CD4-positive, alpha-beta memory T cell (primary cell): Measurements from ENCODE around the gene CSNK1G2. TPM values are rescaled to one million over a fixed set of nuclear protein-coding genes. Genes with fewer than 3 reads are reported as not detected.

Source experiments
- CTCF ChIA-PET: fragments of 350-600 bp; sonication (Branson Sonifier 250); formaldehyde crosslinking; loops from one replicate; lab custom pipeline; 2021; ENCODE audit warnings: inconsistent platforms; ENCODE audit not compliant: partially characterized antibody; lab: Charles Lee
- POLR2A ChIA-PET: fragments of 350-600 bp; sonication (Branson Sonifier 250); formaldehyde crosslinking; loops from one replicate; lab custom pipeline; 2021; ENCODE audit not compliant: partially characterized antibody; lab: Charles Lee
- DNase-seq, 5 donors: peaks; one replicate each; pipeline versions ENCODE4 v3.0.0 to v3.0.0-alpha.2; 2020 to 2022; ENCODE audit warnings: mixed read lengths in 1 of 5
- H3K27ac ChIP-seq: one replicate; pipeline ENCODE4 v1.7.0; 2013; ENCODE audit warnings: low read depth, low read length
- H3K27me3 ChIP-seq: 2 replicates; pipeline ENCODE4 v1.7.0; 2013; ENCODE audit warnings: mild to moderate bottlenecking, low read length, moderate library complexity; ENCODE audit not compliant: insufficient read depth
- H3K36me3 ChIP-seq: 2 replicates; pipeline ENCODE4 v1.7.0; 2013; ENCODE audit warnings: mild to moderate bottlenecking, low read length, moderate library complexity; ENCODE audit not compliant: insufficient read depth
- H3K4me1 ChIP-seq: 2 replicates; pipeline ENCODE4 v1.7.0; 2013; ENCODE audit warnings: mild to moderate bottlenecking, low read length, moderate library complexity; ENCODE audit not compliant: insufficient read depth
- H3K4me3 ChIP-seq, 2 donors: one replicate each; pipeline ENCODE4 v1.7.0; 2013; ENCODE audit warnings: low read length in 2 of 2, mild to moderate bottlenecking in 1 of 2
- H3K9me3 ChIP-seq, 2 donors: one replicate each; pipeline ENCODE4 v1.7.0; 2013; ENCODE audit warnings: low read length in 2 of 2, control low read depth in 1 of 2; ENCODE audit not compliant: control insufficient read depth in 1 of 2
- H3K27ac Mint-ChIP-seq, 7 donors: one replicate each; pipeline ENCODE4 v1.8.0; 2020 to 2021; ENCODE audit warnings: mixed read lengths in 7 of 7, mild to moderate bottlenecking in 6 of 7, inconsistent platforms in 3 of 7, moderate library complexity in 3 of 7
- H3K27me3 Mint-ChIP-seq, 2 donors: one replicate each; pipeline ENCODE4 v1.8.0; 2020 to 2021; ENCODE audit warnings: mixed read lengths in 2 of 2
- H3K36me3 Mint-ChIP-seq, 2 donors: one replicate each; pipeline ENCODE4 v1.8.0; 2020 to 2021; ENCODE audit warnings: mixed read lengths in 2 of 2, inconsistent platforms in 1 of 2, mild to moderate bottlenecking in 1 of 2
- H3K4me1 Mint-ChIP-seq, 4 donors: one replicate each; pipeline ENCODE4 v1.8.0; 2020 to 2021; ENCODE audit warnings: mixed read lengths in 4 of 4, mild to moderate bottlenecking in 1 of 4
- H3K4me3 Mint-ChIP-seq, 8 donors: one replicate each; pipeline ENCODE4 v1.8.0; 2020 to 2021; ENCODE audit warnings: mixed read lengths in 8 of 8, mild to moderate bottlenecking in 7 of 8, moderate library complexity in 6 of 8, inconsistent platforms in 3 of 8
- H3K9me3 Mint-ChIP-seq, 8 donors: one replicate each; pipeline ENCODE4 v1.8.0; 2020 to 2021; ENCODE audit warnings: mixed read lengths in 8 of 8, mild to moderate bottlenecking in 5 of 8, inconsistent platforms in 3 of 8, moderate library complexity in 1 of 8
- intact Hi-C: fragments of 100-400 bp; cut with micrococcal nuclease; formaldehyde crosslinking; loops from one replicate; pipeline ENCODE4 v1.15.1; 2023
- polyA plus RNA-seq, 2 donors: library from polyadenylated mRNA; unstranded; fragments of 300-500 nt; fragmentation: Illumina TruSeq; gene quantifications; one replicate each; pipeline ENCODE4 v1.2.3, GENCODE V29; 2021
- total RNA-seq, 2 experiments: library from RNA; stranded (reverse); gene quantifications; one replicate each; pipeline ENCODE4 v1.2.3, GENCODE V29; 2021

Gene CSNK1G2
- total and polyA plus RNA-seq, 4 experiments from 2014 or later: 11.3 to 144 (median 99.5) TPM

- peaks cover 0 to 8% (median 0%) of the 10 kb centered on the region in 4 donors for H3K4me1 Mint-ChIP-seq
- Histone ChIP-seq H3K36me3 (peaks cover 3% of the 10 kb centered on the region), H3K4me3 (no peak overlapping the region), H3K27me3 (no peaks in the 10 kb centered on the region), H3K9me3 (no peaks in the 10 kb centered on the region), H3K27ac (no peak overlapping the region), H3K4me1 (peaks cover 4% of the 10 kb centered on the region)
- no peak for DNase-seq
- intact Hi-C loops: no loop called here
- no peak overlapping the region for H3K4me3 Mint-ChIP-seq
- no peaks in the 10 kb centered on the region for H3K9me3 Mint-ChIP-seq
- no peaks in the 10 kb centered on the region for H3K27me3 Mint-ChIP-seq
- H3K36me3 Mint-ChIP-seq: peaks cover 0 to 8% of the 10 kb centered on the region in 2 donors
- peak overlapping the region in 3 of 7 donors; percentile 31 to 47 (median 35) for H3K27ac Mint-ChIP-seq
- POLR2A ChIA-PET: no interaction called here
- CTCF ChIA-PET: interaction anchor here (1.1 kb wide), 1 partner anchor 12 kb away, joined by 3 read pairs; no protein-coding TSS in a partner anchor
Observed at GRCh38 chr19:1917146-1917545, 23.8 kb upstream of the CSNK1G2 start.

- ChIA-PET POLR2A (no interaction called here), CTCF (no interaction called here)
- no peaks in the 10 kb centered on the region for H3K27me3 ChIP-seq
- Mint-ChIP-seq H3K36me3 (peaks cover 0 to 8% of the 10 kb centered on the region in 2 donors), H3K27me3 (no peaks in the 10 kb centered on the region), H3K9me3 (no peaks in the 10 kb centered on the region), H3K4me3 (no peak overlapping the region), H3K27ac (no peak overlapping the region), H3K4me1 (peaks cover 0 to 15% (median under 1%) of the 10 kb centered on the region in 4 donors)
- no peak overlapping the region for H3K4me3 ChIP-seq
- H3K4me1 ChIP-seq: peaks cover 12% of the 10 kb centered on the region
- no peak overlapping the region for H3K27ac ChIP-seq
- no peak for DNase-seq
- intact Hi-C loops: no loop called here
- no peaks in the 10 kb centered on the region for H3K9me3 ChIP-seq
- peaks cover 3% of the 10 kb centered on the region for H3K36me3 ChIP-seq
Observed at GRCh38 chr19:1917926-1918325, 23.0 kb upstream of the CSNK1G2 start.

- POLR2A ChIA-PET: no interaction called here
- intact Hi-C loops: no loop called here
- H3K27me3 Mint-ChIP-seq: no peaks in the 10 kb centered on the region
Observed at GRCh38 chr19:1918975-1919374, 22.0 kb upstream of the CSNK1G2 start.

GRCh38 chr19:1920644-1921043, 20.3 kb upstream of the CSNK1G2 start:
- no peak overlapping the region for H3K27ac Mint-ChIP-seq
- intact Hi-C loops: no loop called here
- H3K27ac ChIP-seq: no peak overlapping the region
- ChIA-PET POLR2A (interaction anchor here (1.1 kb wide), 1 partner anchor 74 kb away, joined by 3 read pairs; no protein-coding TSS in a partner anchor), CTCF (no interaction called here)
- no peaks in the 10 kb centered on the region for H3K9me3 ChIP-seq
- H3K4me1 ChIP-seq: peaks cover 30% of the 10 kb centered on the region
- H3K4me3 ChIP-seq: no peak overlapping the region
- H3K36me3 Mint-ChIP-seq: peaks cover 0 to 8% of the 10 kb centered on the region in 2 donors
- no peaks in the 10 kb centered on the region for H3K27me3 Mint-ChIP-seq
- H3K4me1 Mint-ChIP-seq: peaks cover 0 to 26% (median 6%) of the 10 kb centered on the region in 4 donors
- peak in 1 of 5 donors; percentile 19 for DNase-seq
- no peak overlapping the region for H3K4me3 Mint-ChIP-seq
- no peaks in the 10 kb centered on the region for H3K9me3 Mint-ChIP-seq
- H3K36me3 ChIP-seq: peaks cover 3% of the 10 kb centered on the region
- H3K27me3 ChIP-seq: no peaks in the 10 kb centered on the region

More at GRCh38 chr19:1918975-1919374, 22.0 kb upstream of the CSNK1G2 start:
- peaks cover 3% of the 10 kb centered on the region for H3K36me3 ChIP-seq
- no peak for DNase-seq
- H3K4me3 ChIP-seq: no peak overlapping the region
- peaks cover 23% of the 10 kb centered on the region for H3K4me1 ChIP-seq
- no peak overlapping the region for H3K27ac ChIP-seq
- H3K27me3 ChIP-seq: no peaks in the 10 kb centered on the region
- H3K4me1 Mint-ChIP-seq: peaks cover 0 to 26% (median 5%) of the 10 kb centered on the region in 4 donors
- CTCF ChIA-PET: interaction anchor here (0.5 to 0.8 kb wide), 4 partner anchors 10 to 30 kb away, joined by 3 read pairs; no protein-coding TSS in a partner anchor
- no peaks in the 10 kb centered on the region for H3K9me3 ChIP-seq
- H3K4me3 Mint-ChIP-seq: no peak overlapping the region
- peaks cover 0 to 8% of the 10 kb centered on the region in 2 donors for H3K36me3 Mint-ChIP-seq
- no peak overlapping the region for H3K27ac Mint-ChIP-seq
- H3K9me3 Mint-ChIP-seq: no peaks in the 10 kb centered on the region

- Mint-ChIP-seq H3K27me3 (no peaks in the 10 kb centered on the region), H3K4me1 (peaks cover 0 to 26% (median 6%) of the 10 kb centered on the region in 4 donors), H3K9me3 (no peaks in the 10 kb centered on the region), H3K36me3 (peaks cover 0 to 8% of the 10 kb centered on the region in 2 donors), H3K4me3 (no peak overlapping the region), H3K27ac (peak overlapping the region in 3 of 7 donors; percentile 42 to 68 (median 46))
- POLR2A ChIA-PET: no interaction called here
- Histone ChIP-seq H3K27ac (no peak overlapping the region), H3K4me3 (no peak overlapping the region), H3K4me1 (peaks cover 30% of the 10 kb centered on the region), H3K27me3 (no peaks in the 10 kb centered on the region), H3K36me3 (peaks cover 3% of the 10 kb centered on the region), H3K9me3 (no peaks in the 10 kb centered on the region)
- no peak for DNase-seq
- CTCF ChIA-PET: no interaction called here
- intact Hi-C loops: no loop called here
Observed at GRCh38 chr19:1921326-1921725, 19.6 kb upstream of the CSNK1G2 start.

GRCh38 chr19:1921825-1922224, 19.1 kb upstream of the CSNK1G2 start:
- CTCF ChIA-PET: no interaction called here
- no peaks in the 10 kb centered on the region for H3K9me3 ChIP-seq
- no peaks in the 10 kb centered on the region for H3K27me3 ChIP-seq
- no peak for DNase-seq
- Mint-ChIP-seq H3K9me3 (no peaks in the 10 kb centered on the region), H3K27me3 (no peaks in the 10 kb centered on the region), H3K36me3 (peaks cover 0 to 8% of the 10 kb centered on the region in 2 donors), H3K27ac (peak overlapping the region in 4 of 7 donors; percentile 25 to 66 (median 44)), H3K4me3 (no peak overlapping the region), H3K4me1 (peaks cover 0 to 26% (median 6%) of the 10 kb centered on the region in 4 donors)
- H3K4me1 ChIP-seq: peaks cover 30% of the 10 kb centered on the region
- intact Hi-C loops: no loop called here
- no peak overlapping the region for H3K27ac ChIP-seq
- H3K4me3 ChIP-seq: no peak overlapping the region
- POLR2A ChIA-PET: no interaction called here
- H3K36me3 ChIP-seq: peaks cover 3% of the 10 kb centered on the region

- CTCF ChIA-PET: interaction anchor here (0.6 kb wide), 1 partner anchor 15 kb away, joined by 3 read pairs; no protein-coding TSS in a partner anchor
- no peaks in the 10 kb centered on the region for H3K9me3 Mint-ChIP-seq
- H3K27me3 Mint-ChIP-seq: no peaks in the 10 kb centered on the region
- peak in 1 of 5 donors; percentile 28 for DNase-seq
- peaks cover 3 to 31% (median 10%) of the 10 kb centered on the region in 4 donors for H3K4me1 Mint-ChIP-seq
- no peaks in the 10 kb centered on the region for H3K9me3 ChIP-seq
- H3K27me3 ChIP-seq: no peaks in the 10 kb centered on the region
- no peak overlapping the region for H3K4me3 ChIP-seq
- H3K4me1 ChIP-seq: peaks cover 35% of the 10 kb centered on the region
- H3K27ac Mint-ChIP-seq: peak overlapping the region in 2 of 7 donors; percentile 48 to 75
- peak overlapping the region; percentile 30 for H3K27ac ChIP-seq
- H3K36me3 Mint-ChIP-seq: peaks cover 0 to 8% of the 10 kb centered on the region in 2 donors
- intact Hi-C loops: no loop called here
- no peak overlapping the region for H3K4me3 Mint-ChIP-seq
- POLR2A ChIA-PET: interaction anchor here (0.7 to 1.7 kb wide), 5 partner anchors 25 to 67 kb away, joined by 3 to 12 read pairs (median 3); no protein-coding TSS in a partner anchor
- H3K36me3 ChIP-seq: peaks cover 3% of the 10 kb centered on the region
Observed at GRCh38 chr19:1922803-1923202, 18.2 kb upstream of the CSNK1G2 start.
